Stimulated activated memory B cell treated with anti-CD40 and anti-IgM and Interleukin-4, amounts not matched to agents 10 μg/mL and 1 μg/mL and 100 μg/mL, for 72 hours (primary cell): ENCODE results near the gene FKBP7.
"Not testable (repeated sequence)": the region's sequence is repeated elsewhere in the genome, so short reads cannot be mapped to it uniquely, and the experiment has no call there.

Experiments
- ATAC-seq: fragments of 150-1000 bp; cut with Tn5 transposase; 2 replicates; pipeline ENCODE4 v1.10.0; 2021
- H3K27ac Mint-ChIP-seq: one replicate; pipeline ENCODE4 v1.8.0; 2022; ENCODE audit warnings: mild to moderate bottlenecking, mixed read lengths
- H3K27me3 Mint-ChIP-seq: one replicate; pipeline ENCODE4 v1.8.0; 2022; ENCODE audit warnings: mixed read lengths
- H3K36me3 Mint-ChIP-seq: one replicate; pipeline ENCODE4 v1.8.0; 2022; ENCODE audit warnings: mixed read lengths
- H3K4me1 Mint-ChIP-seq: one replicate; pipeline ENCODE4 v1.8.0; 2022; ENCODE audit warnings: mixed read lengths
- H3K4me3 Mint-ChIP-seq: one replicate; pipeline ENCODE4 v1.8.0; 2022; ENCODE audit warnings: mild to moderate bottlenecking, moderate library complexity, mixed read lengths
- H3K9me3 Mint-ChIP-seq: one replicate; pipeline ENCODE4 v1.8.0; 2022; ENCODE audit warnings: mixed read lengths

The FKBP7 gene, protein sequence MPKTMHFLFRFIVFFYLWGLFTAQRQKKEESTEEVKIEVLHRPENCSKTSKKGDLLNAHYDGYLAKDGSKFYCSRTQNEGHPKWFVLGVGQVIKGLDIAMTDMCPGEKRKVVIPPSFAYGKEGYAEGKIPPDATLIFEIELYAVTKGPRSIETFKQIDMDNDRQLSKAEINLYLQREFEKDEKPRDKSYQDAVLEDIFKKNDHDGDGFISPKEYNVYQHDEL

DNA sequence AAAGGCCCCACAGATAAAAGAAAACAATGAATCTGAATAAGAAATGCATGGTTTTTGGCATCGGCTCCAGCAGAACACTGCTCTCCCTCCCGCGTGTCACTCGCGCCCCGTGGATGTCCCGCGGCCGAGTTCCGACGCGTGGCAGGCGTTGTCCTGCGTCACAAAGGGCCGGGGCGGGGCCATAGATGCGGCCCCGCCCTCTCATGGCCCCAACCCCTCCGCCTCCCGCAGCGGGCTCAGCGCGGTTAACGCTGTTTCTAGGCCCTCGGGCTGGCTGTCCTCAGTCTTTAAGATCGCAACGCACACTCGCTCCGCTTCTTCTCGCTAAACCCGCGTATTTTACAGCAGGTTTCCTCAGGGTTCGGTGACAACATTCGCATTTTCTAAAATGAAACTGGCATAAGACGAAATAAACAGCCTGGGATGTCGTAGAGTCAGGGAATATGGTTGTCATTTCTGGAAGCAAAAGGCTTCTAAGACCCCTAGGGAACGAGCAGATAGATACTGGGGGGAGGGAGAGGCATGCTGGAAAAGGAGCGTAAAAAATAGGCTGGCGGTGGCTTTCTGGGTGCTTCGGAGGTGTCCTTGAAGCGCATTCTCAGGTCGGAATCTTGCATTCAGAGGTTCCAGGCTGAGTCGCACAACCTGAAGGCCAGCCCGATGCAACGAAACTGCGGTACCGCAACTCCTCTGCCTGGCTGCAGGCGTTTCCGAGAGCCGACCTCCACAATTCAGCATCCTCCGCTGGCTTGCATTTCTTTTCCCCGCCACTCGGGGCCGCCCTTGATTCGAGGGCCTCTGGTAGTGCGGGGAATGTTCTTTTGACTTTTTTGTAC, at the start of gene FKBP7:
FKBP7 (minus strand) TSS at position 162 of the 836 bp plus-strand sequence; CDS start at position 61, 101 bp downstream.
- Mint-ChIP-seq H3K4me3 (peak within 1 kb of the TSS; percentile 97), H3K9me3 (no peaks in the 10 kb centered on the region), H3K36me3 (no peaks in the 10 kb centered on the region), H3K27ac (peak within 1 kb of the TSS; percentile 97), H3K27me3 (no peaks in the 10 kb centered on the region), H3K4me1 (peaks cover 34% of the 10 kb centered on the region)
- peak; percentile 87 for ATAC-seq

DNA sequence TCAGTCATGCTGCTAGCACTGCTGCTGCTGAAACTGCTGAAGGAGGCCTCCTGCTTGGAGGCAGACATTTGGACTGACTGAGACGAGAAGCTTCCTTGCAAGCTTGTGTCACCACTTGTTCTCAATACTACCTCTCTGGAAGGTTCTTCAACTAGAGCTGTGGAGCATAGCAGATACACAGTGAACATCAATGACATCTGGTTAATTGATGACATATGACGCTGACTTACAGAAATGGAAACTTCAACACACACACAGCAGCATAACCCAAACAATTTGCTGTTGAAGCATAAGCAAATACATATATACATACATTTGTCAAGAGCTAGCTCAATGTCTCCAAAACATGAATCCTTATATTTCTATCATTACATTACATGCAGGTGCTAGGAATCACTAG, 49.2 kb upstream of the FKBP7 start:
- peak overlapping the region; percentile 81 for H3K27ac Mint-ChIP-seq
- H3K4me3 Mint-ChIP-seq, result no peak overlapping the region
- H3K27me3 Mint-ChIP-seq, result no peaks in the 10 kb centered on the region
- H3K9me3 Mint-ChIP-seq, result no peaks in the 10 kb centered on the region
- H3K36me3 Mint-ChIP-seq, result peaks cover 38% of the 10 kb centered on the region
- peaks cover 57% of the 10 kb centered on the region for H3K4me1 Mint-ChIP-seq
- no peak for ATAC-seq

DNA sequence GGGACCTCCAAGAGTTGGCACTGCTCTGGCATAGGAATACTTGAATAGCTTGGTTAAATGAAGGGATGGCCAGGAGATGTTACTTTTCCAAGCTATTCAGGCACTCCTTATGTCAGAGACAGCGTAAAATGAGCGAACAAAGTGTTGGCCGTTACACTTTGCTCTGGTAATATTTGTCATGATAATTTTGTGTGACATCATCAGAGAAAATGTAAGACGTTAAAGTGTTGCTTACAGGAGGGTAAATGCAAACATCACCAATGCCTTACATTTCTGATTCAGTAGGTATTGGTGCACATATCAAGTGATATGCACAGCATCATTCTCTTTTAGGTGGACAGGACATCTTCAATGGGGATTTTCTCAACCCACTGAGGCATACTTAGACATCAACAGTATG, 47.9 kb upstream of the FKBP7 start:
- no peaks in the 10 kb centered on the region for H3K27me3 Mint-ChIP-seq
- no peak overlapping the region for H3K27ac Mint-ChIP-seq
- peaks cover 27% of the 10 kb centered on the region for H3K36me3 Mint-ChIP-seq
- no peaks in the 10 kb centered on the region for H3K9me3 Mint-ChIP-seq
- H3K4me1 Mint-ChIP-seq, result peaks cover 45% of the 10 kb centered on the region
- ATAC-seq, result no peak
- no peak overlapping the region for H3K4me3 Mint-ChIP-seq

DNA sequence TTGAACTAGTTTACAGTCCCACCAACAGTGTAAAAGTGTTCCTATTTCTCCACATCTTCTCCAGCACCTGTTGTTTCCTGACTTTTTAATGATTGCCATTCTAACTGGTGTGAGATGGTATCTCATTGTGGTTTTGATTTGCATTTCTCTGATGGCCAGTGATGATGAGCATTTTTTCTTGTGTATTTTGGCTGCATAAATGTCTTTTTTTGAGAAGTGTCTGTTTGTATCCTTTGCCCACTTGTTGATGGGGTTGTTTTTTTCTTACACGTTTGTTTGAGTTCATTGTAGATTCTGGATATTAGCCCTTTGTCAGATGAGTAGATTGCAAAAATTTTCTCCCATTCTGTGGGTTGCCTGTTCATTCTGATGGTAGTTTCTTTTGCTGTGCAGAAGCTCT, 47.1 kb upstream of the FKBP7 start:
- H3K27ac Mint-ChIP-seq, ATAC-seq, H3K9me3 Mint-ChIP-seq, H3K27me3 Mint-ChIP-seq: not testable (repeated sequence)
- Mint-ChIP-seq H3K4me3 (peak overlapping the region; percentile 39), H3K4me1 (peaks cover 37% of the 10 kb centered on the region), H3K36me3 (peaks cover 27% of the 10 kb centered on the region)

GRCh38 chr2:178525010-178525409, 46.6 kb upstream of the FKBP7 start:
- not testable (repeated sequence) for H3K4me3 Mint-ChIP-seq, ATAC-seq, H3K27ac Mint-ChIP-seq, H3K9me3 Mint-ChIP-seq, H3K27me3 Mint-ChIP-seq
- Mint-ChIP-seq H3K4me1 (peaks cover 33% of the 10 kb centered on the region), H3K36me3 (peaks cover 27% of the 10 kb centered on the region)

GRCh38 chr2:178523596-178524134, 45.3 kb upstream of the FKBP7 start:
- Mint-ChIP-seq H3K36me3 (peaks cover 20% of the 10 kb centered on the region), H3K4me3 (peak overlapping the region; percentile 93), H3K27ac (peak overlapping the region; percentile 82), H3K9me3 (no peaks in the 10 kb centered on the region), H3K4me1 (peaks cover 26% of the 10 kb centered on the region), H3K27me3 (no peaks in the 10 kb centered on the region)
- no peak for ATAC-seq

- peak; percentile 96 for ATAC-seq
- Mint-ChIP-seq H3K27me3 (no peaks in the 10 kb centered on the region), H3K9me3 (no peaks in the 10 kb centered on the region), H3K4me1 (peaks cover 22% of the 10 kb centered on the region), H3K4me3 (peak overlapping the region; percentile 93), H3K36me3 (peaks cover 20% of the 10 kb centered on the region), H3K27ac (peak overlapping the region; percentile 82)
Observed at GRCh38 chr2:178522950-178523595, 44.7 kb upstream of the FKBP7 start.

- no peak overlapping the region for H3K4me3 Mint-ChIP-seq
- no peak for ATAC-seq
Observed at GRCh38 chr2:178521304-178522150, 43.1 kb upstream of the FKBP7 start.

DNA sequence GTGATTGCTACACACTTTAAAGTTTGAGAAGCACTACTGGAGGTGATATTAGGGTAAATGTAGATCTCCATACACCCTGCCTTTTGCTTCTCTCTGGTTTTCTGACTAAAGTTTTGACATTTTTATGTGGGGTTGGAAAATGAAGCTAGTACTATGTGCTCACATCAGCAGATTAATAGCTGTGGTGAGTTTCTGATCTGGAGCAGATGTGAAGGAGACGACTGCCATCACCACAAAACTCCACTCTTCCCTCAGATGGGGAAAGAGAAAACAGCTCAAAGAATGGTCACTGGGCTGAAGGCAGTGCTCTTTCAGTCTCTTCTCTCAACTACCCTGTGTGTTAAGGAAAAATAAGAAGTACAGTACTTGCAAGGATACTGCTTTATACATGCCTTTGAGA, 39.1 kb upstream of the FKBP7 start:
- no peak for ATAC-seq
- H3K27ac Mint-ChIP-seq, result no peak overlapping the region
- peaks cover 18% of the 10 kb centered on the region for H3K36me3 Mint-ChIP-seq
- no peaks in the 10 kb centered on the region for H3K27me3 Mint-ChIP-seq
- H3K9me3 Mint-ChIP-seq, result no peaks in the 10 kb centered on the region
- H3K4me3 Mint-ChIP-seq, result no peak overlapping the region
- no peaks in the 10 kb centered on the region for H3K4me1 Mint-ChIP-seq

More at GRCh38 chr2:178521304-178522150, 43.1 kb upstream of the FKBP7 start:
- Mint-ChIP-seq H3K9me3 (no peaks in the 10 kb centered on the region), H3K27me3 (no peaks in the 10 kb centered on the region), H3K36me3 (peaks cover 24% of the 10 kb centered on the region), H3K4me1 (peaks cover 15% of the 10 kb centered on the region), H3K27ac (peak overlapping the region; percentile 82)

- no peaks in the 10 kb centered on the region for H3K4me1 Mint-ChIP-seq
- no peaks in the 10 kb centered on the region for H3K9me3 Mint-ChIP-seq
- H3K27me3 Mint-ChIP-seq, result no peaks in the 10 kb centered on the region
- ATAC-seq, result no peak
- peaks cover 27% of the 10 kb centered on the region for H3K36me3 Mint-ChIP-seq
- no peak overlapping the region for H3K4me3 Mint-ChIP-seq
- H3K27ac Mint-ChIP-seq, result peak overlapping the region; percentile 35
Observed at GRCh38 chr2:178514664-178515063, 36.3 kb upstream of the FKBP7 start.

- Mint-ChIP-seq H3K4me1 (no peaks in the 10 kb centered on the region), H3K9me3 (no peaks in the 10 kb centered on the region), H3K27me3 (no peaks in the 10 kb centered on the region), H3K36me3 (peaks cover 30% of the 10 kb centered on the region), H3K27ac (no peak overlapping the region), H3K4me3 (no peak overlapping the region)
- ATAC-seq, result no peak
Observed at GRCh38 chr2:178513876-178514275, 35.5 kb upstream of the FKBP7 start.

DNA sequence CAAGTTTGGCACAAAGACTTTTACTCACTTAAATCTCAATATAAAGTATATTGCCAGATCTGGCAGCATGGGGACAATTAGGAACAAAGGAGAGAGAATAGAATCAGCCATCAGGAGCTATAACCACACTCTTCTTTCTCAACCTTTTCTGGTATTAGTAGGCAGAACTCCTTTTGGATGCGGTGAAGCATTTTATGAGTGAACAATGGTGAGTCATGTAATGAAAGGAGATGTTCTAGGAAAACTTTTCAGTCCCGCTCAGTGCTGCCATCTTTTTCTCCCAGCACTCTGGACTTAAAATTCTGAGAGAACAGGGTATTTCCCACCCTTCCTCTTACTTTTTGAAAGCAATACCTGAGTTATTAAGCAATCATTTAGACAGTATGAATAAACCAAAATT, 34.1 kb upstream of the FKBP7 start:
- no peak for ATAC-seq
- H3K36me3 Mint-ChIP-seq, result peaks cover 19% of the 10 kb centered on the region

GRCh38 chr2:178510384-178510783, 32.0 kb upstream of the FKBP7 start:
- Mint-ChIP-seq H3K9me3 (no peaks in the 10 kb centered on the region), H3K27ac (no peak overlapping the region), H3K27me3 (no peaks in the 10 kb centered on the region), H3K4me3 (no peak overlapping the region), H3K4me1 (peaks cover 8% of the 10 kb centered on the region), H3K36me3 (peaks cover 22% of the 10 kb centered on the region)
- ATAC-seq, result no peak

More for the DNA sequence above, 34.1 kb upstream of the FKBP7 start:
- H3K9me3 Mint-ChIP-seq, result no peaks in the 10 kb centered on the region
- H3K4me3 Mint-ChIP-seq, result no peak overlapping the region
- H3K4me1 Mint-ChIP-seq, result peaks cover 8% of the 10 kb centered on the region
- no peaks in the 10 kb centered on the region for H3K27me3 Mint-ChIP-seq
- no peak overlapping the region for H3K27ac Mint-ChIP-seq

DNA sequence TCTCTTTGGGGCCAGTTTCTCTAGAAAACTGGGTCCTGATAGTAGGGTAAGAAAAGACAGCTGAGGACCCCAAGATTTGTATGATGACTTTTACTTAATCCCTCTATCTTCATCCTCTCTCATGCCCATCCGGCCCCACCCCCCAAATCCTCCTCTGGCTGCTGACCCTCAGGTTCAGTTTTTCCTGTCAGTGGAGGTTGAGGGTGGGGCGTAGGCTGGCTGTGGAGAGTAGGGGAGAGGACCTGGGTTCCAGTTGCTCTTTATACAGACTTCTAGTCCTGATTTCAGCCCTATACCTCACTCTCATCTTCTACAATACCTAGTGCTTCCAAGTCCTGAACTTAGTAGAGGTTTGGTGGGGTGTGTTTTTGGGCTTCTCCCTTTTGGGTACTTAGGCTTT, 30.2 kb upstream of the FKBP7 start:
- ATAC-seq, result no peak
- Mint-ChIP-seq H3K36me3 (peaks cover 16% of the 10 kb centered on the region), H3K27ac (peak overlapping the region; percentile 44), H3K27me3 (no peaks in the 10 kb centered on the region), H3K4me3 (no peak overlapping the region), H3K9me3 (no peaks in the 10 kb centered on the region), H3K4me1 (peaks cover 8% of the 10 kb centered on the region)
